HG03354 (cell line): ENCODE data around the gene RUNX2.

Experiments
- ATAC-seq: cut with Tn5 transposase; IDR thresholded peaks from one replicate; pipeline ENCODE4 v1.9.1; 2021; ENCODE audit warnings: mild to moderate bottlenecking; ENCODE audit not compliant: unreplicated experiment, poor library complexity, severe bottlenecking

RUNX2 gene

GRCh38 chr6:45567879-45568278, 239.7 kb downstream of the RUNX2 start:
- ATAC-seq: no peak

GRCh38 chr6:45568626-45569025, 240.5 kb downstream of the RUNX2 start:
- no peak for ATAC-seq

- ATAC-seq: no peak
These were observed 241.2 kb downstream of the RUNX2 start for GRCh38 chr6:45569210-45569945.

GRCh38 chr6:45571159-45571558, 243.0 kb downstream of the RUNX2 start:
- no peak for ATAC-seq

- no peak for ATAC-seq
These were observed 244.7 kb downstream of the RUNX2 start for GRCh38 chr6:45572833-45573232.

GRCh38 chr6:45574014-45574461, 245.9 kb downstream of the RUNX2 start:
- no peak for ATAC-seq

GRCh38 chr6:45574885-45575284, 246.8 kb downstream of the RUNX2 start:
- no peak for ATAC-seq

GRCh38 chr6:45576648-45577624, 248.8 kb downstream of the RUNX2 start:
- no peak for ATAC-seq

GRCh38 chr6:45577836-45578504, 249.8 kb downstream of the RUNX2 start:
- ATAC-seq: no peak

- no peak for ATAC-seq
These were observed 256.0 kb downstream of the RUNX2 start for GRCh38 chr6:45584127-45584526.

- ATAC-seq: no peak
These were observed 258.4 kb downstream of the RUNX2 start for GRCh38 chr6:45586216-45587171.

GRCh38 chr6:45587229-45588060, 259.3 kb downstream of the RUNX2 start:
- no peak for ATAC-seq

- no peak for ATAC-seq
These were observed 261.2 kb downstream of the RUNX2 start for GRCh38 chr6:45589367-45589766.

- ATAC-seq: no peak
These were observed 262.1 kb downstream of the RUNX2 start for GRCh38 chr6:45590226-45590625.

GRCh38 chr6:45590696-45591184, 262.6 kb downstream of the RUNX2 start:
- ATAC-seq: no peak

- no peak for ATAC-seq
These were observed 263.2 kb downstream of the RUNX2 start for GRCh38 chr6:45591306-45591705.

GRCh38 chr6:45591890-45592289, 263.8 kb downstream of the RUNX2 start:
- ATAC-seq: no peak

- ATAC-seq: no peak
These were observed 264.9 kb downstream of the RUNX2 start for GRCh38 chr6:45592991-45593390.
